Measurements from ENCODE around the gene CRIP3.

DNA sequence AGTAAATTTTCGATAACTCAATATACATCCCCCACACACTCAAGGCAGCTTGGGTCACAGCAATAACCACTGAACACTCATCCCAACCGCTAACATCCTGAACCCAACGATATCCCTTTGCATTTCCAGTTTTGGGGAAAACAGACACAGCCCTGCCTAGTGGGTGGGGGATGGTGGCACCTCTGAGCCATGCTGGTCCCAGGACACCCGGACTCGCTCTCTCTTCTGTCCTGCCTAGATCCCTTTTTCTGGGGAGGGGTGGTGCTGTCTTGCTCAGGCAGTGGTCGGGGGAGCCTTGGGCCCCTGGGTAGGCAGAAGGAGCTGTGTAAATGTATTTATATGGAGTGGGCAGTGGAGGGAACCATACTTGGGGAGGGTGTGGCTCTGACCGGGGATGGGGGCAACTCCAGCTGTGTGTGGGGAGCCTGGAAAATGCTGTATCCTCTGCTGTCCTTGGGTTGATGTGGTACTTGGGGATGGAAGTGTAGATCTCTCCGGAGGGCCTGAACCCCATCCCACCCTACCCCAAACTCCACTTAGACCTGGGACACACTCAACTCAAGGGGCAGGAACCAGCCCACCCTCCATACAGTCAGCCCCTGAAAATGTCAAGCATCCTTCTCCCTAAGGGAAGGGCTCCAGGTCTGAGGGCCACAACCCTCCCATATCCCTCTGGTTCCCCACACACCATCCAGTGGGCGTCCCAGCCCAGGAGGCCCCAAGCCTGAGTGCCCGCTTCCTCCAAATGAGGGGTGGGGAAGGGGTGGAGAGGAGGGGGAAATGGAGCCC is 34.3 kb downstream of the CRIP3 start:
- TF ChIP-seq, protein P1, sequence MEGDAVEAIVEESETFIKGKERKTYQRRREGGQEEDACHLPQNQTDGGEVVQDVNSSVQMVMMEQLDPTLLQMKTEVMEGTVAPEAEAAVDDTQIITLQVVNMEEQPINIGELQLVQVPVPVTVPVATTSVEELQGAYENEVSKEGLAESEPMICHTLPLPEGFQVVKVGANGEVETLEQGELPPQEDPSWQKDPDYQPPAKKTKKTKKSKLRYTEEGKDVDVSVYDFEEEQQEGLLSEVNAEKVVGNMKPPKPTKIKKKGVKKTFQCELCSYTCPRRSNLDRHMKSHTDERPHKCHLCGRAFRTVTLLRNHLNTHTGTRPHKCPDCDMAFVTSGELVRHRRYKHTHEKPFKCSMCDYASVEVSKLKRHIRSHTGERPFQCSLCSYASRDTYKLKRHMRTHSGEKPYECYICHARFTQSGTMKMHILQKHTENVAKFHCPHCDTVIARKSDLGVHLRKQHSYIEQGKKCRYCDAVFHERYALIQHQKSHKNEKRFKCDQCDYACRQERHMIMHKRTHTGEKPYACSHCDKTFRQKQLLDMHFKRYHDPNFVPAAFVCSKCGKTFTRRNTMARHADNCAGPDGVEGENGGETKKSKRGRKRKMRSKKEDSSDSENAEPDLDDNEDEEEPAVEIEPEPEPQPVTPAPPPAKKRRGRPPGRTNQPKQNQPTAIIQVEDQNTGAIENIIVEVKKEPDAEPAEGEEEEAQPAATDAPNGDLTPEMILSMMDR (IDR thresholded peaks at IDR 0.05 in 8 of 11, conservative IDR thresholded peaks at IDR 0.05 in 3 of 11), result no peak
- TF ChIP-seq POLR2AphosphoS5 (IDR thresholded peaks at IDR 0.05) (no peak), POLR2A (IDR thresholded peaks at IDR 0.05) (no peak)
